HepG2 (cell line): ENCODE data around the gene CLEC18B. TPM values are rescaled to one million over a fixed set of nuclear protein-coding genes. Genes with fewer than 3 reads are reported as not detected.

Experiments used
- ATAC-seq: fragments of 200-7000 bp; cut with Tn5 transposase; 3 replicates; pipeline ENCODE4 v1.9.1; 2020; ENCODE audit warnings: mild to moderate bottlenecking, moderate library complexity
- BruUV-seq: library from RNA; stranded (reverse); fragments of 400-500 nt; replicated peaks from 2 replicates; lab custom pipeline; 2021; lab: Mats Ljungman, UMichigan
- CTCF ChIA-PET: fragments of 300-600 bp; formaldehyde crosslinking; extraction: SDS; loops from one replicate; lab custom pipeline; 2021; ENCODE audit warnings: low total read pairs, inconsistent platforms, low intra/inter-chr PET ratio; lab: Yijun Ruan, JAX
- POLR2A ChIA-PET: fragments of 350-600 bp; sonication (Branson Sonifier 250); formaldehyde crosslinking; loops from one replicate; lab custom pipeline; 2020; ENCODE audit warnings: antibody characterized with exemption, inconsistent platforms; lab: Yijun Ruan, JAX
- DNase-seq: peaks from one replicate; pipeline ENCODE4 v3.0.0-alpha.2; 2015; ENCODE audit warnings: low spot score
- FAIRE-seq: peaks from 3 replicates; lab custom pipeline; 2011; peaks lifted over from hg19 to GRCh38; lab: Jason Lieb, UNC
- H2AFZ ChIP-seq: one replicate; pipeline ENCODE4 v1.6.1; 2011; ENCODE audit warnings: low read length, inconsistent platforms
- H3K27ac ChIP-seq: fragments of 300-600 bp; 3 replicates; pipeline ENCODE4 v1.8.0; 2011; ENCODE audit warnings: mixed run types, mild to moderate bottlenecking, mixed read lengths, low read length, inconsistent platforms; ENCODE audit not compliant: insufficient read depth; ENCODE audit errors: extremely low read length
- H3K27me3 ChIP-seq, 2 experiments: fragments of 200-600 bp in 1 of 2; 2 replicates in 1 of 2; 3 replicates in 1 of 2; pipeline versions ENCODE4 v1.6.0 to v1.8.0; 2011; ENCODE audit warnings: low read length in 2 of 2, mild to moderate bottlenecking in 2 of 2, moderate library complexity in 2 of 2, inconsistent platforms in 1 of 2; ENCODE audit not compliant: insufficient read depth in 2 of 2, control insufficient read depth in 1 of 2
- H3K36me3 ChIP-seq, 2 experiments: fragments of 200-600 bp in 1 of 2; replicated peaks in 1 of 2; 2 replicates in 1 of 2; 3 replicates in 1 of 2; pipeline versions ENCODE4 v1.5.1 to v1.8.0; 2011; ENCODE audit warnings: low read length in 2 of 2, inconsistent platforms in 1 of 2; ENCODE audit not compliant: insufficient read depth in 2 of 2, control insufficient read depth in 1 of 2
- H3K4me1 ChIP-seq: 2 replicates; pipeline ENCODE4 v1.5.1; 2012; ENCODE audit warnings: low read length, inconsistent platforms; ENCODE audit not compliant: insufficient read depth
- H3K4me2 ChIP-seq: 2 replicates; pipeline ENCODE4 v1.6.0; 2011; ENCODE audit warnings: low read depth, low read length, inconsistent platforms
- H3K4me3 ChIP-seq, 3 experiments: fragments of 200-600 bp in 1 of 3; sonication (generic), shearing (Covaris generic) in 1 of 3; replicated peaks in 1 of 3; 2 replicates each; pipeline ENCODE4 v1.5.1; 2011 to 2016; ENCODE audit warnings: low read length in 3 of 3, inconsistent platforms in 2 of 3, low read depth in 2 of 3, mild to moderate bottlenecking in 2 of 3, control low read depth in 1 of 3, mixed read lengths in 1 of 3; ENCODE audit not compliant: insufficient read depth in 1 of 3
- H3K79me2 ChIP-seq: one replicate; pipeline ENCODE4 v1.6.1; 2011; ENCODE audit warnings: low read length, inconsistent platforms; ENCODE audit not compliant: insufficient read depth
- H3K9ac ChIP-seq: 2 replicates; pipeline ENCODE4 v1.6.0; 2011; ENCODE audit warnings: mild to moderate bottlenecking, low read depth, low read length, inconsistent platforms; ENCODE audit not compliant: insufficient read depth
- H3K9me3 ChIP-seq: 2 replicates; pipeline ENCODE4 v1.5.1; 2012; ENCODE audit warnings: mild to moderate bottlenecking, low read length
- H4K20me1 ChIP-seq: 2 replicates; pipeline ENCODE4 v1.6.0; 2011; ENCODE audit warnings: inconsistent platforms, mild to moderate bottlenecking, low read length, moderate library complexity; ENCODE audit not compliant: insufficient read depth
- HNRNPK ChIP-seq: fragments of 200-400 bp; formaldehyde crosslinking; IDR thresholded peaks from 2 replicates; pipeline ENCODE4 v1.6.1; 2018; ENCODE audit warnings: low read length, low read depth, moderate library complexity, mild to moderate bottlenecking; ENCODE audit not compliant: poor library complexity, severe bottlenecking
- RXRA ChIP-seq: sonication (generic); formaldehyde crosslinking; IDR thresholded peaks from 2 replicates; pipeline ENCODE4 v1.5.1; 2020; ENCODE audit warnings: missing genetic modification reagents
- SMARCC2 ChIP-seq: fragments of 450-650 bp; IDR thresholded peaks from 2 replicates; pipeline ENCODE4 v1.6.1; 2017; ENCODE audit warnings: antibody characterized with exemption, mild to moderate bottlenecking
- SRY ChIP-seq: sonication (generic); formaldehyde crosslinking; IDR thresholded peaks from 2 replicates; pipeline ENCODE4 v1.8.0; 2022; ENCODE audit warnings: mild to moderate bottlenecking, missing genetic modification reagents
- ZNF446 ChIP-seq: sonication (generic); formaldehyde crosslinking; IDR thresholded peaks from 2 replicates; pipeline ENCODE4 v1.5.0; 2020; ENCODE audit warnings: mild to moderate bottlenecking, missing genetic modification reagents
- ZNF770 ChIP-seq: sonication (generic); formaldehyde crosslinking; IDR thresholded peaks from 2 replicates; pipeline ENCODE4 v1.5.0; 2020; ENCODE audit warnings: mild to moderate bottlenecking, missing genetic modification reagents
- ZNF790 ChIP-seq: sonication (generic); formaldehyde crosslinking; IDR thresholded peaks from 2 replicates; pipeline ENCODE4 v1.8.0; 2022; ENCODE audit warnings: missing genetic modification reagents, mild to moderate bottlenecking, borderline replicate concordance
- WGBS: methylation state at CpG from one replicate; pipeline ENCODE4 v1.1.6; 2017; ENCODE audit warnings: low lambda C conversion rate; 5-methylcytosine and 5-hydroxymethylcytosine counted together
- in situ Hi-C: cut with HindIII; loops from 2 replicates; pipeline ENCODE4 v1.10.0; 2017; ENCODE audit warnings: low pct_unique_long_range_greater_than_20kb; ENCODE audit not compliant: extremely low pct_ligation_motif_present
- intact Hi-C: fragments of 100-400 bp; cut with micrococcal nuclease; formaldehyde crosslinking; loops from one replicate; pipeline ENCODE4 v1.10.0; 2022; ENCODE audit not compliant: unreplicated experiment
- polyA plus RNA-seq, 8 experiments: library from polyadenylated mRNA; depleted of rRNA in 3 of 8; stranded (reverse) in 7 of 8; unstranded in 1 of 8; fragments of >200 nt; fragmentation: Illumina TruSeq in 4 of 8; extraction: Trizol in 4 of 8; gene quantifications; 2 replicates each; pipeline versions ENCODE4 v1.2.1 to v1.2.3, GENCODE V29; 2011 to 2016; ENCODE audit warnings: low read depth in 4 of 8, missing spikeins in 1 of 8, mixed read lengths in 1 of 8; ENCODE audit not compliant: insufficient read depth in 1 of 8
- total RNA-seq, 5 experiments: library from RNA; depleted of rRNA; stranded (reverse); fragments of >200 nt; fragmentation: Illumina TruSeq; extraction: Trizol; gene quantifications; 2 replicates each; pipeline ENCODE4 v1.2.3, GENCODE V29; 2016; ENCODE audit warnings: low read depth in 1 of 5
- TF ChIP-seq, protein P1 (sequence below): sonication (generic); formaldehyde crosslinking; IDR thresholded peaks from 2 replicates; pipeline ENCODE4 v1.4.0; 2020; ENCODE audit warnings: mild to moderate bottlenecking, missing genetic modification reagents, borderline replicate concordance

The CLEC18B gene
- total and polyA plus RNA-seq, 2 of the 13 experiments (the other 11 are each of a cell fraction or from before 2014, with no cell fraction given): 0.31 to 1.1 TPM

- H3K9me3 ChIP-seq: no peaks in the 10 kb centered on the region
- H3K4me2 ChIP-seq: no peak overlapping the region
- WGBS: 96% methylated on average over 5 of the region's 6 CpGs
- ChIA-PET POLR2A (no interaction called here), CTCF (no interaction called here)
- H3K27me3 ChIP-seq: no peaks in the 10 kb centered on the region
- DNase-seq (no peak), ATAC-seq (peak; percentile 54), FAIRE-seq (no peak)
- H3K27ac ChIP-seq: no peak overlapping the region
- H3K36me3 ChIP-seq: peaks cover 44 to 93% of the 10 kb centered on the region in 2 experiments
- H2AFZ ChIP-seq: no peak overlapping the region
- no peak overlapping the region for H3K4me3 ChIP-seq
- H4K20me1 ChIP-seq: no peaks in the 10 kb centered on the region
- no peaks in the 10 kb centered on the region for H3K79me2 ChIP-seq
- in situ Hi-C loops: no loop called here
- TF ChIP-seq HNRNPK: peak; percentile 27
- no peak for TF ChIP-seq SMARCC2
- no peaks in the 10 kb centered on the region for H3K4me1 ChIP-seq
- intact Hi-C loops: loop anchor here (10.0 kb wide), 1 partner anchor 135 kb away; the partner anchor contains the start of gene GLG1
- H3K9ac ChIP-seq: no peak overlapping the region
- BruUV-seq: no TSS peak
These were observed 48.7 kb upstream of the CLEC18B start for GRCh38 chr16:74469946-74470478.

- H3K9ac ChIP-seq: no peak overlapping the region
- H3K4me2 ChIP-seq: no peak overlapping the region
- DNase-seq (peak; percentile 14), ATAC-seq (peak; percentile 69), FAIRE-seq (peak; percentile 21)
- H4K20me1 ChIP-seq: no peaks in the 10 kb centered on the region
- ChIA-PET POLR2A (no interaction called here), CTCF (no interaction called here)
- H3K27me3 ChIP-seq: no peaks in the 10 kb centered on the region
- no peak overlapping the region for H2AFZ ChIP-seq
- H3K79me2 ChIP-seq: no peaks in the 10 kb centered on the region
- no peak overlapping the region for H3K4me3 ChIP-seq
- H3K4me1 ChIP-seq: no peaks in the 10 kb centered on the region
- in situ Hi-C loops (no loop called here), intact Hi-C loops (loop anchor here (1.0 kb wide), 1 partner anchor 14 kb away; no protein-coding TSS in a partner anchor)
- no peaks in the 10 kb centered on the region for H3K9me3 ChIP-seq
- peaks cover 41 to 91% of the 10 kb centered on the region in 2 experiments for H3K36me3 ChIP-seq
- no peak overlapping the region for H3K27ac ChIP-seq
- BruUV-seq: no TSS peak
- 98% methylated on average over 9 of the region's 9 CpGs for WGBS
- TF ChIP-seq ZNF790 (CRISPR knock-in tag) (no peak), ZNF446 (no peak), RXRA (CRISPR knock-in tag) (0 out of 2 replicates have a peak, but pooled peaks have one; percentile 17), ZNF770 (no peak), SRY (no peak)
- TF ChIP-seq, protein P1, sequence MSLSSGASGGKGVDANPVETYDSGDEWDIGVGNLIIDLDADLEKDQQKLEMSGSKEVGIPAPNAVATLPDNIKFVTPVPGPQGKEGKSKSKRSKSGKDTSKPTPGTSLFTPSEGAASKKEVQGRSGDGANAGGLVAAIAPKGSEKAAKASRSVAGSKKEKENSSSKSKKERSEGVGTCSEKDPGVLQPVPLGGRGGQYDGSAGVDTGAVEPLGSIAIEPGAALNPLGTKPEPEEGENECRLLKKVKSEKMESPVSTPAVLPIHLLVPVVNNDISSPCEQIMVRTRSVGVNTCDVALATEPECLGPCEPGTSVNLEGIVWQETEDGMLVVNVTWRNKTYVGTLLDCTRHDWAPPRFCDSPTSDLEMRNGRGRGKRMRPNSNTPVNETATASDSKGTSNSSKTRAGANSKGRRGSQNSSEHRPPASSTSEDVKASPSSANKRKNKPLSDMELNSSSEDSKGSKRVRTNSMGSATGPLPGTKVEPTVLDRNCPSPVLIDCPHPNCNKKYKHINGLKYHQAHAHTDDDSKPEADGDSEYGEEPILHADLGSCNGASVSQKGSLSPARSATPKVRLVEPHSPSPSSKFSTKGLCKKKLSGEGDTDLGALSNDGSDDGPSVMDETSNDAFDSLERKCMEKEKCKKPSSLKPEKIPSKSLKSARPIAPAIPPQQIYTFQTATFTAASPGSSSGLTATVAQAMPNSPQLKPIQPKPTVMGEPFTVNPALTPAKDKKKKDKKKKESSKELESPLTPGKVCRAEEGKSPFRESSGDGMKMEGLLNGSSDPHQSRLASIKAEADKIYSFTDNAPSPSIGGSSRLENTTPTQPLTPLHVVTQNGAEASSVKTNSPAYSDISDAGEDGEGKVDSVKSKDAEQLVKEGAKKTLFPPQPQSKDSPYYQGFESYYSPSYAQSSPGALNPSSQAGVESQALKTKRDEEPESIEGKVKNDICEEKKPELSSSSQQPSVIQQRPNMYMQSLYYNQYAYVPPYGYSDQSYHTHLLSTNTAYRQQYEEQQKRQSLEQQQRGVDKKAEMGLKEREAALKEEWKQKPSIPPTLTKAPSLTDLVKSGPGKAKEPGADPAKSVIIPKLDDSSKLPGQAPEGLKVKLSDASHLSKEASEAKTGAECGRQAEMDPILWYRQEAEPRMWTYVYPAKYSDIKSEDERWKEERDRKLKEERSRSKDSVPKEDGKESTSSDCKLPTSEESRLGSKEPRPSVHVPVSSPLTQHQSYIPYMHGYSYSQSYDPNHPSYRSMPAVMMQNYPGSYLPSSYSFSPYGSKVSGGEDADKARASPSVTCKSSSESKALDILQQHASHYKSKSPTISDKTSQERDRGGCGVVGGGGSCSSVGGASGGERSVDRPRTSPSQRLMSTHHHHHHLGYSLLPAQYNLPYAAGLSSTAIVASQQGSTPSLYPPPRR (CRISPR knock-in tag): no peak
These were observed 47.7 kb upstream of the CLEC18B start for GRCh38 chr16:74468807-74469525.
